UCSD-AML1 (cell line): ENCODE data around the gene POLR1A.

Experiments
- DNase-seq: peaks from one replicate; lab custom pipeline; 2025; ENCODE audit not compliant: unreplicated experiment; lab: John Stamatoyannopoulos, UW

Gene POLR1A

GRCh38 chr2:86065512-86065911 is 40.2 kb downstream of the POLR1A start:
- DNase-seq: no peak

GRCh38 chr2:86064006-86064405 is 41.7 kb downstream of the POLR1A start:
- DNase-seq: no peak

GRCh38 chr2:86062043-86062442 is 43.6 kb downstream of the POLR1A start:
- DNase-seq: no peak

- DNase-seq: no peak
These were observed 48.9 kb downstream of the POLR1A start for GRCh38 chr2:86056590-86057331.

GRCh38 chr2:86055314-86055713 is 50.4 kb downstream of the POLR1A start:
- DNase-seq: no peak

- no peak for DNase-seq
These were observed 51.1 kb downstream of the POLR1A start for GRCh38 chr2:86054535-86055082.

- no peak for DNase-seq
These were observed 52.5 kb downstream of the POLR1A start for GRCh38 chr2:86053166-86053565.

- no peak for DNase-seq
These were observed 53.0 kb downstream of the POLR1A start for GRCh38 chr2:86052676-86053075.

- no peak for DNase-seq
These were observed 53.4 kb downstream of the POLR1A start for GRCh38 chr2:86052265-86052664.

- DNase-seq: no peak
These were observed 55.4 kb downstream of the POLR1A start for GRCh38 chr2:86050301-86050700.

- no peak for DNase-seq
These were observed 56.2 kb downstream of the POLR1A start for GRCh38 chr2:86049529-86049928.

- no peak for DNase-seq
These were observed 56.8 kb downstream of the POLR1A start for GRCh38 chr2:86048888-86049287.

- DNase-seq: no peak
These were observed 57.3 kb downstream of the POLR1A start for GRCh38 chr2:86048383-86048701.

- no peak for DNase-seq
These were observed 57.9 kb downstream of the POLR1A start for GRCh38 chr2:86047575-86048382.

GRCh38 chr2:86045541-86045940 is 60.1 kb downstream of the POLR1A start:
- no peak for DNase-seq

GRCh38 chr2:86044614-86045013 is 61.1 kb downstream of the POLR1A start:
- no peak for DNase-seq

- no peak for DNase-seq
These were observed 61.6 kb downstream of the POLR1A start for GRCh38 chr2:86044045-86044444.

GRCh38 chr2:86042256-86043168 is 63.2 kb downstream of the POLR1A start:
- DNase-seq: no peak

GRCh38 chr2:86039963-86040655 is 65.6 kb downstream of the POLR1A start:
- no peak for DNase-seq

GRCh38 chr2:86039178-86039962 is 66.3 kb downstream of the POLR1A start:
- no peak for DNase-seq
